ENCODE measurements around the gene CD300A. TPM values are rescaled to one million over a fixed set of nuclear protein-coding genes. Genes with fewer than 3 reads are reported as not detected.

The CD300A gene
- total RNA-seq, 5 donors from 2014 or later (not counting 1 experiment from before 2014, with no cell fraction given) = 9.2 to 18.8 (median 12.5) TPM

- Histone ChIP-seq H3K27ac (ENCODE audit: low read length) (no peak overlapping the region), H3K27me3 (replicated peaks in 1 of 2; ENCODE audit: control insufficient read depth in 2 of 2, extremely low read depth in 1 of 2, insufficient read depth in 2 of 2, low read length in 1 of 2) (peaks cover 0 to 29% of the 10 kb centered on the region in 2 experiments), H3K4me3 (ENCODE audit: control insufficient read depth in 1 of 2, extremely low read depth in 1 of 2, low read length in 1 of 2) (peak overlapping the region; percentile 24 to 27), H3K36me3 (ENCODE audit: control insufficient read depth in 2 of 2, extremely low read depth in 1 of 2, insufficient read depth in 1 of 2, low read length in 1 of 2) (no peaks in the 10 kb centered on the region), H3K9me3 (no peaks in the 10 kb centered on the region), H3K4me1 (ENCODE audit: control insufficient read depth in 1 of 2, extremely low read depth in 1 of 2, insufficient read depth in 2 of 2, low read length in 2 of 2) (peaks cover 5 to 47% of the 10 kb centered on the region in 2 experiments)
- H3K4me3 Mint-ChIP-seq = peak overlapping the region in 2 of 3 donors; percentile 21 to 52
- peaks cover 11 to 39% (median 25%) of the 10 kb centered on the region in 3 donors for H3K4me1 Mint-ChIP-seq
- ChIA-PET POLR2A (no interaction called here), CTCF (interaction anchor here in 1 of 2 donors (0.5 to 0.7 kb wide), 2 partner anchors 26 to 90 kb away, joined by 3 to 4 read pairs; no protein-coding TSS in a partner anchor)
- 11% methylated on average over 28 of the region's 43 CpGs for WGBS (ENCODE audit: insufficient coverage)
- no peaks in the 10 kb centered on the region for H3K9me3 Mint-ChIP-seq
- H3K36me3 Mint-ChIP-seq = no peaks in the 10 kb centered on the region
- peaks cover 4% of the 10 kb centered on the region in 2 donors for H3K27me3 Mint-ChIP-seq
- H3K27ac Mint-ChIP-seq = no peak overlapping the region
- ATAC-seq (replicated peaks in 1 of 4) = peak; percentile 91 to 96 (median 91)
- peak in 22 of 35 experiments; percentile 38 to 70 (median 54) for DNase-seq
Measured at GRCh38 chr17:74453665-74454196, 12.7 kb upstream of the CD300A start.

DNA sequence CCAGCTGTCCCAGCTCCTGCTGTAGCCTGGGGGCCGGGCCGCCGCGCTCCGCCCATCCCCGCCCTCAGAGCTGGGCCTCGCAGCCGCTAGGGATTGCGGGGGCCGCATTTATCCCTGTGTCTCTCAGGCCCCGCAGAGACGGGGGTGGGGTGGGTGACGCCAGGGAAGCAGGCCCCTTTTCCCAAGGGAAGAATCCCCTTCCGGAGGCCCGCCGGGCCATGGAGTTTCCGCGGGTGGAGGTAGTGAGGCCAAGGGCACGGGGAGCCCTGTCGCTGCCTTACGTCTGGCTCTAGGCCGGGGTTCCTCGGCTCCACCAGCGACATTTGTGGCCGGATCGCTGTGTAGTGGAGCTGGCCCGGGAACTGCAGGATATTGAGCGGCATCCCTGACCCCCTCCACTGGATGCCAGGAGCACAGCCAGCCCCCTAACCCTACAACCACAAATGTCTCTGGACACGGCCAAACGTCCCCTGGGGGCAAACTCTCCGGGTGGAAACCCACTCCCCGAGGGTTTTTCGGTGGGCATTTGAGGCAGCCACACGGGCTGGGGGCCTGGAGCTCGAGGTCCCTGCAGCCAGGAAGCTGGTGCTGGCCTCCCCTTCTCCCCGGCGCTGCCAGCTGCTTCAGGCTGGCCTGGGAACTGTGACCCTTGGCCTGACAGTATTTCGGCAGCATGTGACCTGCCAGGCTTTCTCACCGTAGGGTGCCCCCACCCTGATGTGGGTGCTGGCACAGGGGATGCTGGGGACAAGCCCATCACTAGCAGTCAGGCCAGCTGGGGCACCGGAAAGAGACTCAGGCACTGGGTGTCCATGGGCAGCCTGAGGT lies 12.0 kb upstream of the CD300A start:
- Histone ChIP-seq H3K36me3 (ENCODE audit: control insufficient read depth in 2 of 2, extremely low read depth in 1 of 2, insufficient read depth in 1 of 2, low read length in 1 of 2) (no peaks in the 10 kb centered on the region), H3K9me3 (no peaks in the 10 kb centered on the region), H3K4me3 (ENCODE audit: control insufficient read depth in 1 of 2, extremely low read depth in 1 of 2, low read length in 1 of 2) (peak overlapping the region; percentile 46 to 60), H3K27ac (ENCODE audit: low read length) (no peak overlapping the region), H3K27me3 (replicated peaks in 1 of 2; ENCODE audit: control insufficient read depth in 2 of 2, extremely low read depth in 1 of 2, insufficient read depth in 2 of 2, low read length in 1 of 2) (peaks cover 0 to 29% of the 10 kb centered on the region in 2 experiments), H3K4me1 (ENCODE audit: control insufficient read depth in 1 of 2, extremely low read depth in 1 of 2, insufficient read depth in 2 of 2, low read length in 2 of 2) (peaks cover 5 to 49% of the 10 kb centered on the region in 2 experiments)
- Mint-ChIP-seq H3K9me3 (no peaks in the 10 kb centered on the region), H3K27ac (no peak overlapping the region), H3K4me1 (peaks cover 12 to 42% (median 25%) of the 10 kb centered on the region in 3 donors), H3K27me3 (peaks cover 4% of the 10 kb centered on the region in 2 donors), H3K36me3 (no peaks in the 10 kb centered on the region), H3K4me3 (peak overlapping the region; percentile 3 to 52 (median 13))
- ATAC-seq (replicated peaks in 1 of 4) (peak in 3 of 4 experiments; percentile 8 to 27 (median 18)), DNase-seq (peak in 12 of 35 experiments; percentile 42 to 77 (median 58))
- ChIA-PET POLR2A (no interaction called here), CTCF (interaction anchor here in 1 of 2 donors (0.7 kb wide), 1 partner anchor 25 kb away, joined by 4 read pairs; no protein-coding TSS in a partner anchor)
- 39% methylated on average over 34 of the region's 40 CpGs for WGBS (ENCODE audit: insufficient coverage)

DNA sequence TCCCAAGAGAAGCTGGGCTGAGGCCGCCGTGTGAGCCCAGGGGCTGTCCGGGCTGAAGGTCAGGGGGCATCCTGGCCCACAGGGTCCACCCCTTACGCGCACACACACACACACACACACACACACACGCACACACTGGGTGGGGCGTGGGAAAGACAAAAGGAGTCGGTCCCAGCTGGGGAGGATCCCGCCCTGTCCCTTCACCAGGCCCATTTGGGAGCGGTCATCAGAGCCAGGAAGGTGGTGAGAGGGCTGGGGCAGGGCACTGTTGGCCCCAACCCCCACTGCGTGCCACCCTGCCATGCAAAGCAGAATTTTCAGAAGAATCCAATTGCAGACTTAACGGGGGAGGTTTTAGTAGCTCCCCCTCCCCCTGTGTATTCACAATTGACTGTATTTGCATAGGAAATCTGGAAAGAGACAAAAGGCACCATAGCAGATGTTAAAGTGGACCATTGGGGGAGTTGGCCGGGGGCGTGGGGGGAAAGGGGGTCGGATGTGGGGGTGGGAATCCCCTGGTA lies 11.3 kb upstream of the CD300A start:
- Histone ChIP-seq H3K9me3 (no peaks in the 10 kb centered on the region), H3K27me3 (replicated peaks in 1 of 2; ENCODE audit: control insufficient read depth in 2 of 2, extremely low read depth in 1 of 2, insufficient read depth in 2 of 2, low read length in 1 of 2) (peaks cover 0 to 29% of the 10 kb centered on the region in 2 experiments), H3K27ac (ENCODE audit: low read length) (no peak overlapping the region), H3K4me3 (ENCODE audit: control insufficient read depth in 1 of 2, extremely low read depth in 1 of 2, low read length in 1 of 2) (no peak overlapping the region), H3K4me1 (ENCODE audit: control insufficient read depth in 1 of 2, extremely low read depth in 1 of 2, insufficient read depth in 2 of 2, low read length in 2 of 2) (peaks cover 5 to 55% of the 10 kb centered on the region in 2 experiments), H3K36me3 (ENCODE audit: control insufficient read depth in 2 of 2, extremely low read depth in 1 of 2, insufficient read depth in 1 of 2, low read length in 1 of 2) (no peaks in the 10 kb centered on the region)
- 100% methylated on average over 1 of the region's 15 CpGs for WGBS (ENCODE audit: insufficient coverage)
- POLR2A ChIA-PET = no interaction called here
- no peaks in the 10 kb centered on the region for H3K9me3 Mint-ChIP-seq
- H3K4me1 Mint-ChIP-seq = peaks cover 16 to 44% (median 26%) of the 10 kb centered on the region in 3 donors
- H3K27me3 Mint-ChIP-seq = peaks cover 4% of the 10 kb centered on the region in 2 donors
- no peak overlapping the region for H3K27ac Mint-ChIP-seq
- ATAC-seq (replicated peaks in 1 of 4) (no peak), DNase-seq (no peak)
- no peaks in the 10 kb centered on the region for H3K36me3 Mint-ChIP-seq
- peak overlapping the region in 1 of 3 donors; percentile 52 for H3K4me3 Mint-ChIP-seq
- CTCF ChIA-PET = interaction anchor here (1.0 to 2.7 kb wide), 2 partner anchors 76 kb away, joined by 3 to 8 read pairs; no protein-coding TSS in a partner anchor

DNA sequence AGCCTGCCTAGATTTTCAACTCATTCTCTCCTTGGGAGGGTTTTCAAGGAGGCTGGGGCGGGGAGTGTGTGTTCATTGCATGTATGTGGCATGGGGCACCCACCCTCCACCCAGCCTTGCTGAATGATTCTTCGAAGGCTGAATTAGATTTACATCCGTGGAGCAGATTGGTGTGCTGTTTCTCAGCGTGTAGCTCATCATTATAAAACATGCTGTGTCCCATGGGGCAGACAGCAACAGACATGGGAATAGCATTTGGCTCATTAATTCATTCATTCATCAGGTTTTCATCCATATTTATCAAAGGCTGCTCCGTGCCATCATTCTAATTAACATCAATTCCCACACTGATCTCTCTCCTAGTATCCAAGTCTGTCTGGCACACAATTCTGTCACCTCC lies 10.6 kb upstream of the CD300A start:
- DNase-seq = no peak
- Histone ChIP-seq H3K4me1 (ENCODE audit: control insufficient read depth in 1 of 2, extremely low read depth in 1 of 2, insufficient read depth in 2 of 2, low read length in 2 of 2) (peaks cover 5 to 63% of the 10 kb centered on the region in 2 experiments), H3K36me3 (ENCODE audit: control insufficient read depth in 2 of 2, extremely low read depth in 1 of 2, insufficient read depth in 1 of 2, low read length in 1 of 2) (no peaks in the 10 kb centered on the region), H3K27ac (ENCODE audit: low read length) (no peak overlapping the region), H3K27me3 (replicated peaks in 1 of 2; ENCODE audit: control insufficient read depth in 2 of 2, extremely low read depth in 1 of 2, insufficient read depth in 2 of 2, low read length in 1 of 2) (peaks cover 0 to 29% of the 10 kb centered on the region in 2 experiments), H3K4me3 (ENCODE audit: control insufficient read depth in 1 of 2, extremely low read depth in 1 of 2, low read length in 1 of 2) (no peak overlapping the region), H3K9me3 (no peaks in the 10 kb centered on the region)
- Mint-ChIP-seq H3K27me3 (peaks cover 4% of the 10 kb centered on the region in 2 donors), H3K4me1 (peaks cover 19 to 49% (median 27%) of the 10 kb centered on the region in 3 donors), H3K4me3 (peak overlapping the region in 1 of 3 donors; percentile 40), H3K27ac (no peak overlapping the region), H3K36me3 (no peaks in the 10 kb centered on the region), H3K9me3 (no peaks in the 10 kb centered on the region)
- no peak for ATAC-seq (replicated peaks in 1 of 4)
- ChIA-PET CTCF (interaction anchor here (0.7 to 2.7 kb wide), 3 partner anchors 76 to 245 kb away, joined by 3 to 8 read pairs (median 3); no protein-coding TSS in a partner anchor), POLR2A (no interaction called here)
- 100% methylated on average over 4 of the region's 5 CpGs for WGBS (ENCODE audit: insufficient coverage)

DNA sequence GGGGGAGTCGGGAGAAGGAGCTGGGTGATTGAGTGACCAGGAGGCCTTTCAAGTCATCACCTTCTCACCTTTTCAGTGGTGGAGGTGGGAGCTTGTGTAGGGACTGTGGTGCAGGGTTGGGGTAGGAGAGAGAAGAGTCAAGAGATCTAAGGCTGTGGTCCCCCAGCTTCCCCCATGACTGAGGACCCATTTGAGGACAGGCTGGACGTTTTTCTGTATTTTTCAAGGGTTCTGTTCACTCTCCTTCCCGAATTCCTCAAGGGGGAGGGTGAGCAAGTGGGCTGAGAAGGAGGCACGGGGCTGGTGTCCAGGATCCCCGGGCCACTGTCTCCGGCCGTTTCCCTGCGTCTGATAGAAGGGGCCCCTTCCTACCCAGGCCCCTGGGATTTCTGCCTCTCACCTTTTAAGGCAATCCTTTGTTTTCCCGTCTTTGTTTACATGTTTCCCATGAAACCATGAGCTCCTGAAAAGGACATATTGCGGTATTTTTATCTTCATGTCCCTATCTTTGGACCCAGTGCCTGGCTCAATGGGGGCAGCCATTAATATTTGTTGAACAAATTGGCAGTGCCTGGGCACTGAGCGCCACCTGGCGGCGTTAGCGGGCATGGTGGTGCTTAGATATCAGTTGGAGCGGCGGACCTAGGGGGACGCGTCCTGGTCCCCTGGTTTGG lies 9.2 kb upstream of the CD300A start:
- H3K27me3 ChIP-seq (replicated peaks in 1 of 2; ENCODE audit: control insufficient read depth in 2 of 2, extremely low read depth in 1 of 2, insufficient read depth in 2 of 2, low read length in 1 of 2) = peaks cover 0 to 24% of the 10 kb centered on the region in 2 experiments
- H3K9me3 Mint-ChIP-seq = no peaks in the 10 kb centered on the region
- no peak overlapping the region for H3K4me3 Mint-ChIP-seq
- H3K4me3 ChIP-seq (ENCODE audit: control insufficient read depth in 1 of 2, extremely low read depth in 1 of 2, low read length in 1 of 2) = no peak overlapping the region
- DNase-seq (peak in 34 of 35 experiments; percentile 19 to 86 (median 64)), ATAC-seq (replicated peaks in 1 of 4) (peak in 3 of 4 experiments; percentile 33 to 43 (median 40))
- peaks cover 5 to 71% of the 10 kb centered on the region in 2 experiments for H3K4me1 ChIP-seq (ENCODE audit: control insufficient read depth in 1 of 2, extremely low read depth in 1 of 2, insufficient read depth in 2 of 2, low read length in 2 of 2)
- H3K4me1 Mint-ChIP-seq = peaks cover 26 to 54% (median 31%) of the 10 kb centered on the region in 3 donors
- no peaks in the 10 kb centered on the region for H3K9me3 ChIP-seq
- H3K27ac ChIP-seq (ENCODE audit: low read length) = no peak overlapping the region
- WGBS (ENCODE audit: insufficient coverage) = 4% methylated on average over 10 of the region's 18 CpGs
- H3K36me3 ChIP-seq (ENCODE audit: control insufficient read depth in 2 of 2, extremely low read depth in 1 of 2, insufficient read depth in 1 of 2, low read length in 1 of 2) = no peaks in the 10 kb centered on the region
- H3K36me3 Mint-ChIP-seq = no peaks in the 10 kb centered on the region
- H3K27ac Mint-ChIP-seq = peak overlapping the region; percentile 55 to 70
- CTCF ChIA-PET = interaction anchor here (0.6 to 2.7 kb wide), 14 partner anchors 9 to 255 kb away, joined by 3 to 8 read pairs (median 3); partner anchors contain the start of gene CD300A (in 1 of the 2)
- H3K27me3 Mint-ChIP-seq = peaks cover 0 to 4% of the 10 kb centered on the region in 2 donors
- POLR2A ChIA-PET = interaction anchor here in 1 of 2 donors (0.6 kb wide), 1 partner anchor 208 kb away, joined by 4 read pairs; no protein-coding TSS in a partner anchor
